Measurements from ENCODE around the gene NIPSNAP3A. TPM values are rescaled to one million over a fixed set of nuclear protein-coding genes. Genes with fewer than 3 reads are reported as not detected.

NIPSNAP3A gene
- total RNA-seq, 1 experiment from 2014 or later, result 7.2 TPM

DNA sequence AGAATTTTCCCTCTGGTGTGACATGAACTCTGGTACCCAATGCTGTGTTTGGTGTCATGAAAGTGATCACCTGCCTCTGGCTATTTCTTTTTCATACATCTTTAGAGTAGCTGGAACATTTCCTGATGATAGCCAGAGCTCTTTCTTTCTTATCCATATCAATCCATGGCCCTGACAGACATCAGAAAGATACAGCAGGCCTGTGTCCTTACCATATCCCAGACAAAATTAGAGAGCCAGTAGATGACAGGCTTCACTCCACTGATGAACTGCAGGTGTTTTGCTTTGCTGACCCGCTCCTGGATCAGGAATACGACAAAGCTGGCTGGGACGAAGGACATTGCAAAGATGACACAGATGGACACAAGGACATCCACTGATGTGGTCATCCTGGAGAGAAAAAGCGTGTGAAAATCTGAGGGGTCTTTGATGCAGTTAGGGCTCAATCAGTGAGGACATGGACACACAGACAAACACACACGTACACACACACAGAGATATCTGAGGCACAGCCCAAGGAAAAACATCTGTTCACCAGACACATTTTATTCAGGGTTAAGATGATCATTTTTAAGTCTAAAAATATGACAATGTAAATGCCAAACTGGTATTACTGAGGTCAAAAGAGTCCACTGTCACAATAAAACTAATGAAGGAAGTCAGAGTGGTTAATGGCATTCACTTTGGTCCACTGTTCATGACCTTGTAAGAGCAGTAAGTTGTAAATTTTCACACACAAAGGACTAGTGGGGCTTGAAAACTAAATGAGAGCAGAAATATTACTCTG lies 50.9 kb downstream of the NIPSNAP3A start:
- POLR2A ChIA-PET, result no interaction called here
- no peak for TF ChIP-seq ETV6 (CRISPR knock-in tag; IDR thresholded peaks at IDR 0.05)
- no peak for TF ChIP-seq ZNF416 (CRISPR knock-in tag; IDR thresholded peaks at IDR 0.05)
- no peak for TF ChIP-seq ZNF219 (CRISPR knock-in tag; IDR thresholded peaks at IDR 0.05; ENCODE audit: borderline replicate concordance)
- TF ChIP-seq, protein P1, sequence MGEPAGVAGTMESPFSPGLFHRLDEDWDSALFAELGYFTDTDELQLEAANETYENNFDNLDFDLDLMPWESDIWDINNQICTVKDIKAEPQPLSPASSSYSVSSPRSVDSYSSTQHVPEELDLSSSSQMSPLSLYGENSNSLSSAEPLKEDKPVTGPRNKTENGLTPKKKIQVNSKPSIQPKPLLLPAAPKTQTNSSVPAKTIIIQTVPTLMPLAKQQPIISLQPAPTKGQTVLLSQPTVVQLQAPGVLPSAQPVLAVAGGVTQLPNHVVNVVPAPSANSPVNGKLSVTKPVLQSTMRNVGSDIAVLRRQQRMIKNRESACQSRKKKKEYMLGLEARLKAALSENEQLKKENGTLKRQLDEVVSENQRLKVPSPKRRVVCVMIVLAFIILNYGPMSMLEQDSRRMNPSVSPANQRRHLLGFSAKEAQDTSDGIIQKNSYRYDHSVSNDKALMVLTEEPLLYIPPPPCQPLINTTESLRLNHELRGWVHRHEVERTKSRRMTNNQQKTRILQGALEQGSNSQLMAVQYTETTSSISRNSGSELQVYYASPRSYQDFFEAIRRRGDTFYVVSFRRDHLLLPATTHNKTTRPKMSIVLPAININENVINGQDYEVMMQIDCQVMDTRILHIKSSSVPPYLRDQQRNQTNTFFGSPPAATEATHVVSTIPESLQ (CRISPR knock-in tag; IDR thresholded peaks at IDR 0.05), result no peak
- no peak for TF ChIP-seq ELF4 (CRISPR knock-in tag; IDR thresholded peaks at IDR 0.05; ENCODE audit: low read depth)
- no peak for TF ChIP-seq TP53 (CRISPR knock-in tag; IDR thresholded peaks at IDR 0.05)
- TF ChIP-seq ZNF138 (CRISPR knock-in tag; conservative IDR thresholded peaks at IDR 0.05), result no peak
- TF ChIP-seq, protein P2, sequence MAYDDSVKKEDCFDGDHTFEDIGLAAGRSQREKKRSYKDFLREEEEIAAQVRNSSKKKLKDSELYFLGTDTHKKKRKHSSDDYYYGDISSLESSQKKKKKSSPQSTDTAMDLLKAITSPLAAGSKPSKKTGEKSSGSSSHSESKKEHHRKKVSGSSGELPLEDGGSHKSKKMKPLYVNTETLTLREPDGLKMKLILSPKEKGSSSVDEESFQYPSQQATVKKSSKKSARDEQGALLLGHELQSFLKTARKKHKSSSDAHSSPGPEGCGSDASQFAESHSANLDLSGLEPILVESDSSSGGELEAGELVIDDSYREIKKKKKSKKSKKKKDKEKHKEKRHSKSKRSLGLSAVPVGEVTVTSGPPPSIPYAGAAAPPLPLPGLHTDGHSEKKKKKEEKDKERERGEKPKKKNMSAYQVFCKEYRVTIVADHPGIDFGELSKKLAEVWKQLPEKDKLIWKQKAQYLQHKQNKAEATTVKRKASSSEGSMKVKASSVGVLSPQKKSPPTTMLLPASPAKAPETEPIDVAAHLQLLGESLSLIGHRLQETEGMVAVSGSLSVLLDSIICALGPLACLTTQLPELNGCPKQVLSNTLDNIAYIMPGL (CRISPR knock-in tag; IDR thresholded peaks at IDR 0.05), result no peak
- TF ChIP-seq, protein P3, sequence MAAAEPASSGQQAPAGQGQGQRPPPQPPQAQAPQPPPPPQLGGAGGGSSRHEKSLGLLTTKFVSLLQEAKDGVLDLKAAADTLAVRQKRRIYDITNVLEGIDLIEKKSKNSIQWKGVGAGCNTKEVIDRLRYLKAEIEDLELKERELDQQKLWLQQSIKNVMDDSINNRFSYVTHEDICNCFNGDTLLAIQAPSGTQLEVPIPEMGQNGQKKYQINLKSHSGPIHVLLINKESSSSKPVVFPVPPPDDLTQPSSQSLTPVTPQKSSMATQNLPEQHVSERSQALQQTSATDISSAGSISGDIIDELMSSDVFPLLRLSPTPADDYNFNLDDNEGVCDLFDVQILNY (CRISPR knock-in tag; IDR thresholded peaks at IDR 0.05), result no peak
- TF ChIP-seq, protein P4, sequence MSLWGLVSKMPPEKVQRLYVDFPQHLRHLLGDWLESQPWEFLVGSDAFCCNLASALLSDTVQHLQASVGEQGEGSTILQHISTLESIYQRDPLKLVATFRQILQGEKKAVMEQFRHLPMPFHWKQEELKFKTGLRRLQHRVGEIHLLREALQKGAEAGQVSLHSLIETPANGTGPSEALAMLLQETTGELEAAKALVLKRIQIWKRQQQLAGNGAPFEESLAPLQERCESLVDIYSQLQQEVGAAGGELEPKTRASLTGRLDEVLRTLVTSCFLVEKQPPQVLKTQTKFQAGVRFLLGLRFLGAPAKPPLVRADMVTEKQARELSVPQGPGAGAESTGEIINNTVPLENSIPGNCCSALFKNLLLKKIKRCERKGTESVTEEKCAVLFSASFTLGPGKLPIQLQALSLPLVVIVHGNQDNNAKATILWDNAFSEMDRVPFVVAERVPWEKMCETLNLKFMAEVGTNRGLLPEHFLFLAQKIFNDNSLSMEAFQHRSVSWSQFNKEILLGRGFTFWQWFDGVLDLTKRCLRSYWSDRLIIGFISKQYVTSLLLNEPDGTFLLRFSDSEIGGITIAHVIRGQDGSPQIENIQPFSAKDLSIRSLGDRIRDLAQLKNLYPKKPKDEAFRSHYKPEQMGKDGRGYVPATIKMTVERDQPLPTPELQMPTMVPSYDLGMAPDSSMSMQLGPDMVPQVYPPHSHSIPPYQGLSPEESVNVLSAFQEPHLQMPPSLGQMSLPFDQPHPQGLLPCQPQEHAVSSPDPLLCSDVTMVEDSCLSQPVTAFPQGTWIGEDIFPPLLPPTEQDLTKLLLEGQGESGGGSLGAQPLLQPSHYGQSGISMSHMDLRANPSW (CRISPR knock-in tag; conservative IDR thresholded peaks at IDR 0.05; ENCODE audit: low read depth), result no peak
- TF ChIP-seq, protein P5, sequence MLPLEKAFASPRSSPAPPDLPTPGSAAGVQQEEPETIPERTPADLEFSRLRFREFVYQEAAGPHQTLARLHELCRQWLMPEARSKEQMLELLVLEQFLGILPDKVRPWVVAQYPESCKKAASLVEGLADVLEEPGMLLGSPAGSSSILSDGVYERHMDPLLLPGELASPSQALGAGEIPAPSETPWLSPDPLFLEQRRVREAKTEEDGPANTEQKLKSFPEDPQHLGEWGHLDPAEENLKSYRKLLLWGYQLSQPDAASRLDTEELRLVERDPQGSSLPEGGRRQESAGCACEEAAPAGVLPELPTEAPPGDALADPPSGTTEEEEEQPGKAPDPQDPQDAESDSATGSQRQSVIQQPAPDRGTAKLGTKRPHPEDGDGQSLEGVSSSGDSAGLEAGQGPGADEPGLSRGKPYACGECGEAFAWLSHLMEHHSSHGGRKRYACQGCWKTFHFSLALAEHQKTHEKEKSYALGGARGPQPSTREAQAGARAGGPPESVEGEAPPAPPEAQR (CRISPR knock-in tag; IDR thresholded peaks at IDR 0.05), result no peak
- TF ChIP-seq CREB1 (CRISPR knock-in tag; IDR thresholded peaks at IDR 0.05), result no peak
- TF ChIP-seq MXD4 (CRISPR knock-in tag; IDR thresholded peaks at IDR 0.05; ENCODE audit: borderline replicate concordance), result no peak
- no peak for TF ChIP-seq ESRRA (CRISPR knock-in tag; IDR thresholded peaks at IDR 0.05; ENCODE audit: borderline replicate concordance)
- TF ChIP-seq OVOL2 (CRISPR knock-in tag; IDR thresholded peaks at IDR 0.05; ENCODE audit: borderline replicate concordance), result no peak
- no peak for TF ChIP-seq ZNF263 (CRISPR knock-in tag; IDR thresholded peaks at IDR 0.05; ENCODE audit: low read depth)
- TF ChIP-seq, protein P6, sequence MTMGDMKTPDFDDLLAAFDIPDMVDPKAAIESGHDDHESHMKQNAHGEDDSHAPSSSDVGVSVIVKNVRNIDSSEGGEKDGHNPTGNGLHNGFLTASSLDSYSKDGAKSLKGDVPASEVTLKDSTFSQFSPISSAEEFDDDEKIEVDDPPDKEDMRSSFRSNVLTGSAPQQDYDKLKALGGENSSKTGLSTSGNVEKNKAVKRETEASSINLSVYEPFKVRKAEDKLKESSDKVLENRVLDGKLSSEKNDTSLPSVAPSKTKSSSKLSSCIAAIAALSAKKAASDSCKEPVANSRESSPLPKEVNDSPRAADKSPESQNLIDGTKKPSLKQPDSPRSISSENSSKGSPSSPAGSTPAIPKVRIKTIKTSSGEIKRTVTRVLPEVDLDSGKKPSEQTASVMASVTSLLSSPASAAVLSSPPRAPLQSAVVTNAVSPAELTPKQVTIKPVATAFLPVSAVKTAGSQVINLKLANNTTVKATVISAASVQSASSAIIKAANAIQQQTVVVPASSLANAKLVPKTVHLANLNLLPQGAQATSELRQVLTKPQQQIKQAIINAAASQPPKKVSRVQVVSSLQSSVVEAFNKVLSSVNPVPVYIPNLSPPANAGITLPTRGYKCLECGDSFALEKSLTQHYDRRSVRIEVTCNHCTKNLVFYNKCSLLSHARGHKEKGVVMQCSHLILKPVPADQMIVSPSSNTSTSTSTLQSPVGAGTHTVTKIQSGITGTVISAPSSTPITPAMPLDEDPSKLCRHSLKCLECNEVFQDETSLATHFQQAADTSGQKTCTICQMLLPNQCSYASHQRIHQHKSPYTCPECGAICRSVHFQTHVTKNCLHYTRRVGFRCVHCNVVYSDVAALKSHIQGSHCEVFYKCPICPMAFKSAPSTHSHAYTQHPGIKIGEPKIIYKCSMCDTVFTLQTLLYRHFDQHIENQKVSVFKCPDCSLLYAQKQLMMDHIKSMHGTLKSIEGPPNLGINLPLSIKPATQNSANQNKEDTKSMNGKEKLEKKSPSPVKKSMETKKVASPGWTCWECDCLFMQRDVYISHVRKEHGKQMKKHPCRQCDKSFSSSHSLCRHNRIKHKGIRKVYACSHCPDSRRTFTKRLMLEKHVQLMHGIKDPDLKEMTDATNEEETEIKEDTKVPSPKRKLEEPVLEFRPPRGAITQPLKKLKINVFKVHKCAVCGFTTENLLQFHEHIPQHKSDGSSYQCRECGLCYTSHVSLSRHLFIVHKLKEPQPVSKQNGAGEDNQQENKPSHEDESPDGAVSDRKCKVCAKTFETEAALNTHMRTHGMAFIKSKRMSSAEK (CRISPR knock-in tag; IDR thresholded peaks at IDR 0.05; ENCODE audit: borderline replicate concordance), result no peak
- no peak for TF ChIP-seq ATF1 (CRISPR knock-in tag; IDR thresholded peaks at IDR 0.05)
- TF ChIP-seq, protein P7, sequence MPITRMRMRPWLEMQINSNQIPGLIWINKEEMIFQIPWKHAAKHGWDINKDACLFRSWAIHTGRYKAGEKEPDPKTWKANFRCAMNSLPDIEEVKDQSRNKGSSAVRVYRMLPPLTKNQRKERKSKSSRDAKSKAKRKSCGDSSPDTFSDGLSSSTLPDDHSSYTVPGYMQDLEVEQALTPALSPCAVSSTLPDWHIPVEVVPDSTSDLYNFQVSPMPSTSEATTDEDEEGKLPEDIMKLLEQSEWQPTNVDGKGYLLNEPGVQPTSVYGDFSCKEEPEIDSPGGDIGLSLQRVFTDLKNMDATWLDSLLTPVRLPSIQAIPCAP (CRISPR knock-in tag; IDR thresholded peaks at IDR 0.05), result no peak
- TF ChIP-seq, protein P8, sequence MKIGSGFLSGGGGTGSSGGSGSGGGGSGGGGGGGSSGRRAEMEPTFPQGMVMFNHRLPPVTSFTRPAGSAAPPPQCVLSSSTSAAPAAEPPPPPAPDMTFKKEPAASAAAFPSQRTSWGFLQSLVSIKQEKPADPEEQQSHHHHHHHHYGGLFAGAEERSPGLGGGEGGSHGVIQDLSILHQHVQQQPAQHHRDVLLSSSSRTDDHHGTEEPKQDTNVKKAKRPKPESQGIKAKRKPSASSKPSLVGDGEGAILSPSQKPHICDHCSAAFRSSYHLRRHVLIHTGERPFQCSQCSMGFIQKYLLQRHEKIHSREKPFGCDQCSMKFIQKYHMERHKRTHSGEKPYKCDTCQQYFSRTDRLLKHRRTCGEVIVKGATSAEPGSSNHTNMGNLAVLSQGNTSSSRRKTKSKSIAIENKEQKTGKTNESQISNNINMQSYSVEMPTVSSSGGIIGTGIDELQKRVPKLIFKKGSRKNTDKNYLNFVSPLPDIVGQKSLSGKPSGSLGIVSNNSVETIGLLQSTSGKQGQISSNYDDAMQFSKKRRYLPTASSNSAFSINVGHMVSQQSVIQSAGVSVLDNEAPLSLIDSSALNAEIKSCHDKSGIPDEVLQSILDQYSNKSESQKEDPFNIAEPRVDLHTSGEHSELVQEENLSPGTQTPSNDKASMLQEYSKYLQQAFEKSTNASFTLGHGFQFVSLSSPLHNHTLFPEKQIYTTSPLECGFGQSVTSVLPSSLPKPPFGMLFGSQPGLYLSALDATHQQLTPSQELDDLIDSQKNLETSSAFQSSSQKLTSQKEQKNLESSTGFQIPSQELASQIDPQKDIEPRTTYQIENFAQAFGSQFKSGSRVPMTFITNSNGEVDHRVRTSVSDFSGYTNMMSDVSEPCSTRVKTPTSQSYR (CRISPR knock-in tag; IDR thresholded peaks at IDR 0.05), result no peak
- H3K27me3 Mint-ChIP-seq (ENCODE audit: low read depth), result no peaks in the 10 kb centered on the region
- H3K9me3 Mint-ChIP-seq, result no peaks in the 10 kb centered on the region
- CTCF ChIA-PET, result interaction anchor here (1.2 kb wide), 1 partner anchor 10 kb away, joined by 4 read pairs; no protein-coding TSS in a partner anchor
- H3K4me3 Mint-ChIP-seq, result no peak overlapping the region
- H3K36me3 Mint-ChIP-seq, result peaks cover 3% of the 10 kb centered on the region; the same call in 1 of the 2 replicates
- H3K27ac Mint-ChIP-seq, result no peak overlapping the region
- DNase-seq (ENCODE audit: low spot score) (no peak), ATAC-seq (no peak)
- H3K4me1 Mint-ChIP-seq, result no peaks in the 10 kb centered on the region

All from WTC11 (cell line).